RPMI7951 (cell line): ENCODE data around the gene PGLYRP1. TPM values are rescaled to one million over a fixed set of nuclear protein-coding genes. Genes with fewer than 3 reads are reported as not detected.

Source experiments
- total RNA-seq: library from RNA; depleted of rRNA; stranded (reverse); fragments of >200 nt; shearing (Covaris generic); gene quantifications from 2 replicates; pipeline ENCODE4 v1.2.3, GENCODE V29; 2014; rRNA removed

The PGLYRP1 gene
- total RNA-seq, 1 experiment from 2014 or later, result not detected

Other genes with a start within 250 kb of the PGLYRP1 start
- 9.3 and 11.1 TPM in 2 replicates for gene DMPK, start 240.6 kb downstream of the PGLYRP1 start, total RNA-seq
- gene DMWD, start 230.2 kb downstream of the PGLYRP1 start, total RNA-seq, result 14.2 and 20.6 TPM in 2 replicates
- not detected in 2 replicates for gene RSPH6A, start 207.7 kb downstream of the PGLYRP1 start, total RNA-seq
- 27.8 and 33.0 TPM in 2 replicates for gene SYMPK, start 159.9 kb downstream of the PGLYRP1 start, total RNA-seq
- gene FOXA3, start 158.7 kb downstream of the PGLYRP1 start, total RNA-seq, result not detected in 2 replicates
- gene IRF2BP1, start 136.9 kb downstream of the PGLYRP1 start, total RNA-seq, result 12.1 and 19.4 TPM in 2 replicates
- gene MYPOP, start 120.4 kb downstream of the PGLYRP1 start, total RNA-seq, result 0.88 and 1.1 TPM in 2 replicates
- not detected in 2 replicates for gene NANOS2, start 108.3 kb downstream of the PGLYRP1 start, total RNA-seq
- gene NOVA2, start 49.2 kb downstream of the PGLYRP1 start, total RNA-seq, result not detected in 2 replicates
- gene CCDC61, start 27.6 kb downstream of the PGLYRP1 start, total RNA-seq, result 6.6 and 8.8 TPM in 2 replicates
- gene IGFL4, start 17.9 kb upstream of the PGLYRP1 start, total RNA-seq, result not detected in 2 replicates
- gene IGFL3, start 101.6 kb upstream of the PGLYRP1 start, total RNA-seq, result not detected in 2 replicates
- gene IGFL2, start 125.2 kb upstream of the PGLYRP1 start, total RNA-seq, result not detected in 2 replicates
- not detected in 2 replicates for gene IGFL1, start 206.7 kb upstream of the PGLYRP1 start, total RNA-seq